OCI-LY7 (cell line): Measurements from ENCODE around the gene DDX11.
"Not testable (repeated sequence)": the region's sequence is repeated elsewhere in the genome, so short reads cannot be mapped to it uniquely, and the experiment has no call there.

Experiments
- EZH2phosphoT487 ChIP-seq: fragments of 200-600 bp; sonication (generic); IDR thresholded peaks from 2 replicates; pipeline ENCODE4 v1.6.1; 2018; ENCODE audit warnings: low read depth, borderline replicate concordance, mild to moderate bottlenecking, mixed run types, antibody characterized with exemption, low read length, moderate library complexity, mixed read lengths
- TF ChIP-seq, protein P1 (sequence below): fragments of 200-600 bp; sonication (generic); conservative IDR thresholded peaks from 2 replicates; pipeline ENCODE4 v1.5.1; 2014; ENCODE audit warnings: mild to moderate bottlenecking, antibody characterized with exemption, low read length, moderate library complexity, mixed read lengths

DNA sequence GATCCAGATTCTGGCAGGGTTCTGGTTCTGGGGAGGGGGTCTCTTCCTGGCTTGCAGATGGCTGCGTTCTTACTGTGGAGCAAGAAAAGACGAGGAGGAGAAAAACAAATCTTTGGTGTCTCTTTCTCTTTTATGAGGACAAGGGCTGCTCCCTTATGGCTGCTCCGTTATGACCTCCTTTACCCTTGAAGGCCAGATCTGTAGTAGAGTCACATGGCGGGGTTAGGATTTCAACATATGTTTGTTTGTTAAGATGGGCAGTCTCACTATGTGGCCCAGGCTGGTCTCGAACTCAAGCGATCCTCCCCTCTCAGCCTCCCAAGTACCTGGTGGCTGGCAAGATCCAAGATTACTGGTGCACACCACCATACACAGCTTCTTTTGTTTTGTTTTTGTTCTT, 5.8 kb downstream of the DDX11 start:
- TF ChIP-seq, protein P1, sequence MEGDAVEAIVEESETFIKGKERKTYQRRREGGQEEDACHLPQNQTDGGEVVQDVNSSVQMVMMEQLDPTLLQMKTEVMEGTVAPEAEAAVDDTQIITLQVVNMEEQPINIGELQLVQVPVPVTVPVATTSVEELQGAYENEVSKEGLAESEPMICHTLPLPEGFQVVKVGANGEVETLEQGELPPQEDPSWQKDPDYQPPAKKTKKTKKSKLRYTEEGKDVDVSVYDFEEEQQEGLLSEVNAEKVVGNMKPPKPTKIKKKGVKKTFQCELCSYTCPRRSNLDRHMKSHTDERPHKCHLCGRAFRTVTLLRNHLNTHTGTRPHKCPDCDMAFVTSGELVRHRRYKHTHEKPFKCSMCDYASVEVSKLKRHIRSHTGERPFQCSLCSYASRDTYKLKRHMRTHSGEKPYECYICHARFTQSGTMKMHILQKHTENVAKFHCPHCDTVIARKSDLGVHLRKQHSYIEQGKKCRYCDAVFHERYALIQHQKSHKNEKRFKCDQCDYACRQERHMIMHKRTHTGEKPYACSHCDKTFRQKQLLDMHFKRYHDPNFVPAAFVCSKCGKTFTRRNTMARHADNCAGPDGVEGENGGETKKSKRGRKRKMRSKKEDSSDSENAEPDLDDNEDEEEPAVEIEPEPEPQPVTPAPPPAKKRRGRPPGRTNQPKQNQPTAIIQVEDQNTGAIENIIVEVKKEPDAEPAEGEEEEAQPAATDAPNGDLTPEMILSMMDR: not testable (repeated sequence)
- not testable (repeated sequence) for TF ChIP-seq EZH2phosphoT487
